Urinary bladder (tissue), 4 donors: Measurements from ENCODE around the gene HSPB8. TPM values are rescaled to one million over a fixed set of nuclear protein-coding genes. Genes with fewer than 3 reads are reported as not detected.

Source experiments
- DNase-seq: peaks from one replicate; pipeline ENCODE4 v3.0.0-alpha.2; 2015; ENCODE audit errors: extremely low spot score
- H3K27ac ChIP-seq: one replicate; pipeline ENCODE4 v1.5.1; 2013; ENCODE audit warnings: low read depth, mild to moderate bottlenecking, moderate library complexity
- H3K36me3 ChIP-seq: one replicate; pipeline ENCODE4 v1.6.1; 2013; ENCODE audit warnings: mild to moderate bottlenecking, moderate library complexity; ENCODE audit not compliant: insufficient read depth
- H3K4me1 ChIP-seq: one replicate; pipeline ENCODE4 v1.6.1; 2013; ENCODE audit warnings: mild to moderate bottlenecking, moderate library complexity; ENCODE audit not compliant: insufficient read depth
- H3K4me3 ChIP-seq: one replicate; pipeline ENCODE4 v1.5.1; 2013; ENCODE audit warnings: low read depth, low read length
- WGBS: extraction: QIAGEN DNeasy Blood & Tissue Kit; methylation state at CpG from one replicate; pipeline ENCODE4 v1.1.7; 2013; 5-methylcytosine and 5-hydroxymethylcytosine counted together
- polyA plus RNA-seq: library from polyadenylated mRNA; stranded (reverse); fragments of 200-250 nt; gene quantifications from one replicate; pipeline ENCODE4 v1.2.3, GENCODE V29; 2013
- total RNA-seq: library from RNA; depleted of rRNA; stranded (reverse); fragments of >200 nt; gene quantifications from one replicate; pipeline ENCODE4 v1.2.3, GENCODE V29; 2014
- donor health status: healthy with polysubstance abuse.
- donor health status: healthy.

Gene HSPB8
- total and polyA plus RNA-seq, 2 donors, result 47.8 to 601 TPM

DNA sequence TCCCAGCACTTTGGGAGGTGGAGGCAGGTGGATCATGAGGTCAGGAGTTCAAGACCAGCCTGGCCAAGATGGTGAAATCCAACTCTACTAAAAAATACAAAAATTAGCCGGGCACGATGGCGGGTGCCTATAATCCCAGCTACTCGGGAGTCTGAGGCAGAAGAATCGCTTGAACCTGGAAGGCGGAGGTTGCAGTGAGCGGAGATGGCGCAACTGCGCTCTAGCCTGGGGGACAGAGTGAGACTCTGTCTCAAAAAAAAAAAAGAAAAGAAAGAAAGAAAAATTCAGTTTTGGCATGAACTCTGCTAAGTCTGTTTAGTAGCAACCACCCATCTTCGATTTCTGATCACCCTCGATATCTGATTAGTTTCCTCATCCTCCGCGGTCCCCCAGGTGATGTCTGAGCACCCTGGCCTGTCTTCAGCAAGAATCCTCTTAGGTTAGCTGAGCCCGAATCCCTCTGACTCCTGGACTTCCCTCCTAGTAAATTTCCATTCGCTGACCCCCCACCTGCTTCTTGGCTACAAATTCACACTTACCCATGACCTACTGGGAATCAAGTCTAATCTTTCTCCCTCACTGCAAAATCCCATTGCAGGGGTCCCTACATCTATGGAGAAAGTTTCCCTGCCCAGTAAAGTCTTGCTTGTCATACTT lies 879 bp upstream of the HSPB8 start:
- H3K36me3 ChIP-seq, result no peaks in the 10 kb centered on the region
- H3K27ac ChIP-seq, result no peak overlapping the region
- 87% methylated on average over 15 of the region's 15 CpGs for WGBS
- peaks cover under 1% of the 10 kb centered on the region for H3K4me1 ChIP-seq
- no peak overlapping the region for H3K4me3 ChIP-seq
- DNase-seq, result no peak

DNA sequence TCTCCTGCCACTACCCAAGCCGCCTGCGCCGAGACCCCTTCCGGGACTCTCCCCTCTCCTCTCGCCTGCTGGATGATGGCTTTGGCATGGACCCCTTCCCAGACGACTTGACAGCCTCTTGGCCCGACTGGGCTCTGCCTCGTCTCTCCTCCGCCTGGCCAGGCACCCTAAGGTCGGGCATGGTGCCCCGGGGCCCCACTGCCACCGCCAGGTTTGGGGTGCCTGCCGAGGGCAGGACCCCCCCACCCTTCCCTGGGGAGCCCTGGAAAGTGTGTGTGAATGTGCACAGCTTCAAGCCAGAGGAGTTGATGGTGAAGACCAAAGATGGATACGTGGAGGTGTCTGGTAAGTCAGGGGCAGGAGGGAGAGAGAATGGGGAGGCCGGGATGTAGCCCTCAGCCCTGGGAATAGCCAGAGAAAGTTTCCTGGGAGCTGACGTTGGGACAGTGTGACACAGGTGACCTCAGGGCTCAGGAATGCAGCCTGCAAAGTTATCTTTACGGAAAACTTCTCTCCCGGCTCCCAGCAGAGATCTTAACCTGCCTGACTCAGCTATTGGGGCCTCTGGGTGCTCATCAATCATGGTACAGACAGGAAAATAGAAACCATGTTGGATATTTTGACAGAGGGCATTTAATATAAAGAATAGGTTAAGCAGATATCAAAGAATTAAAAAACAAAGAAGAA lies 747 bp downstream of the HSPB8 start:
- Histone ChIP-seq H3K4me1 (peaks cover 2% of the 10 kb centered on the region), H3K27ac (peak overlapping the region; percentile 69), H3K4me3 (peak overlapping the region; percentile 51), H3K36me3 (no peaks in the 10 kb centered on the region)
- 23% methylated on average over 18 of the region's 18 CpGs for WGBS
- no peak for DNase-seq

DNA sequence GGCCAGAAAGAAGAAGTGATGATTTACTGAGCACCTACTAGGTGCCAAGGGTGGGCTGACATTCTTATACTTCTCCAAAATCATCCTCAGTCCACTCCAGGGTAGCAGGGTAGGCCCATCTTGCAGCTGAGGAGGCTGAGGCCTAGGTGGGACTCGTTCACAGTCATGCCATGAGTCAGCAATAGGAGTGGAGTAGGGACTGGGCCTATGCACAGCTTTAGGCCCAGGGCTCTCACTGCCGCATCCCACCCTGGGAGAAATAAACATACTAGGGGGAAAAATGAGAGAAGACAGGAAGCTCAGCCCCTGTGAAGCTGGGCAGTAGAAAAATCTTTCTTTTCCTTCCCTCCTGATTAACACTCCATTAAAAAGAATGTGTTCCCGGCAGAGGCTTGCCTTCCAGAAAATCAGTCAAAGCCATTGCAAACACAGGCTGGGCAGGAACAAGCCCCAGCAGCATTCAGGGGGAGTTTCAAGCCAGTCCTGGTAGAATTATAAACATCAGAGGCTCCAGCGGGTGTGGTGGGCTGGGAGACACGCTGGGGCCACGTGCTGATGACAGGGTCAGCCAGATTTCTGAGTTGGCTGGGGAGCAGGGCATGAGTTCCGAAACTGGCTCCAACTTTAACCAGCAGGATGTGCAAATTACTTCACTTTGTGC lies 1.8 kb downstream of the HSPB8 start:
- H3K36me3 ChIP-seq, result no peaks in the 10 kb centered on the region
- peak overlapping the region; percentile 33 for H3K27ac ChIP-seq
- no peak for DNase-seq
- H3K4me1 ChIP-seq, result peaks cover 2% of the 10 kb centered on the region
- H3K4me3 ChIP-seq, result peak overlapping the region; percentile 51
- 16% methylated on average over 7 of the region's 7 CpGs for WGBS

DNA sequence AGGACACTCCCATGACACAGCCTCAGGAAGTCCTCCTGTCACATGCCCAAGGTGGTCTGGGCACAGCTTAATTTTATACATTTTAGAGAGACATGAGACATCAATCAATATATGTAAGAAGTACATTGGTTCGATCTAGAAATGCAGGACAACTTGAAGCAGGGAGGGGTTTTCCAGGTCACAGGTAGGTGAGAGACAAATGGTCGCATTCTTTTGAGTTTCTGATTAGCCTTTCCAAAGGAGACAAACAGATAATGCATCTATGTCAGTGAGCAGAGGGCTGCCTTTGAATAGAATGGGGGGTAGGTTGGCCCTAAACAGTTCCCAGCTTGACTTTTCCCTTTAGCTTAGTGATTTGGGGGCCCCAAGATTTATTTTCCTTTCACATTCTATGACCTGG lies 2.5 kb downstream of the HSPB8 start:
- 45% methylated on average over 2 of the region's 2 CpGs for WGBS
- no peak for DNase-seq
- H3K4me3 ChIP-seq, result peak overlapping the region; percentile 51
- H3K4me1 ChIP-seq, result peaks cover 2% of the 10 kb centered on the region
- H3K27ac ChIP-seq, result no peak overlapping the region
- H3K36me3 ChIP-seq, result no peaks in the 10 kb centered on the region

DNA sequence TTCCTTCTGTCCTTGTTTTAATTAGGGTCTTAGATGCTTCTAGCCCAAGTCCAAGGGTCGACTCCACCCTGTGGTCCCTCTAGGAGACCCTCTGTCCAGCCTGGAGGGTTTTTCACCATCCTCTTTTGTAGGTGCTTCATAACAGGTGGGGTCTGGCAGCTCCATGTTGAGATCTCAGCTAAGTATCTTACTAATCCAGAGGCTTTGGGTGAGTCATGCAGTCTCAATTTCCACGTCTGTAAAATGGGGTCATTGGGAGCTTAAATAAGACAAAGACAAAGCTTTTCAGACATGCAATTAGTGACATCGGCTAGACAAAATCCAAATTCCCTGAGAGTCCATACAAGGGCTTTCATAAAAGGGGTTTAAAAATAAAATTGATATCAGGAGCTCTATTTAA lies 3.2 kb downstream of the HSPB8 start:
- Histone ChIP-seq H3K4me3 (no peak overlapping the region), H3K27ac (no peak overlapping the region), H3K4me1 (peaks cover 2% of the 10 kb centered on the region), H3K36me3 (no peaks in the 10 kb centered on the region)
- DNase-seq, result no peak
- WGBS, result 42% methylated on average over 3 of the region's 3 CpGs

DNA sequence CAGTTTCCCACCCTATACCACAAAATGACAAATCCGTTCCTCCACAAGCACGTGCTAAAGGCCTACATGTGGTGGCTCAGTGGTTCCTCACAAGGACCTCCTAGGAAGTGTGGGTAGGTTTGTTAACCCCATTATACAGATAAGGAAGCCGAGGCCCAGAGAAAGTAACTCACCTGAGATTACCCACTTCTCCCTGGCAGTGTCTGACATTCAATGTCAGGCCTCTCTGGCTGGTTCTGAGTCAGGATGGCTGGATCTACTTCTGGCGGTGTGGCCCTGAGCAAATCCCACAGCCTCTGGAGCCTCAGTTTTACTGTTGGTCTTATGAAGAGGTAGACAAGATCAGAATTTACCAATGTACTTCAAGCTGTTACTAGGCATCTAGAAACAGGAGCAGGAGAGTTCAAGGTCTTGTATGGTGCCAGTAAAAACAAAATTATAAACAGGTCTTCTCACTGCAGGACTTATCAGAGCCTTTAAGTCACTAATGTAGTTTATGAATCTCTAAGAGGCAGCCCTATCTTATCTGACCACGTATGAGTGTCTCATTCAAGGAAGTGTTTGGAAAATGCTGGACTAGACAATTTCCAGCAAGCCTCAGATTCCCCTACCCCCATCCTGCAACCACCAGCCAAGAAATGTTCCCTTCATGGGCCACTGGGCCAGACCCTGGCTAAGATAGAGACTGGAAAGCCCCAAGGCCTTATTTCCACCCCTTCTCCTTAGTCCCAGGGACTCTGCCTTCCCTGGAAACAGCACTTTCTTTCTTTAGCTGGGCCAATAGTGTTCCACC lies 4.2 kb downstream of the HSPB8 start:
- DNase-seq, result no peak
- H3K4me3 ChIP-seq, result no peak overlapping the region
- no peak overlapping the region for H3K27ac ChIP-seq
- H3K36me3 ChIP-seq, result no peaks in the 10 kb centered on the region
- WGBS, result 50% methylated on average over 5 of the region's 5 CpGs
- peaks cover 2% of the 10 kb centered on the region for H3K4me1 ChIP-seq

DNA sequence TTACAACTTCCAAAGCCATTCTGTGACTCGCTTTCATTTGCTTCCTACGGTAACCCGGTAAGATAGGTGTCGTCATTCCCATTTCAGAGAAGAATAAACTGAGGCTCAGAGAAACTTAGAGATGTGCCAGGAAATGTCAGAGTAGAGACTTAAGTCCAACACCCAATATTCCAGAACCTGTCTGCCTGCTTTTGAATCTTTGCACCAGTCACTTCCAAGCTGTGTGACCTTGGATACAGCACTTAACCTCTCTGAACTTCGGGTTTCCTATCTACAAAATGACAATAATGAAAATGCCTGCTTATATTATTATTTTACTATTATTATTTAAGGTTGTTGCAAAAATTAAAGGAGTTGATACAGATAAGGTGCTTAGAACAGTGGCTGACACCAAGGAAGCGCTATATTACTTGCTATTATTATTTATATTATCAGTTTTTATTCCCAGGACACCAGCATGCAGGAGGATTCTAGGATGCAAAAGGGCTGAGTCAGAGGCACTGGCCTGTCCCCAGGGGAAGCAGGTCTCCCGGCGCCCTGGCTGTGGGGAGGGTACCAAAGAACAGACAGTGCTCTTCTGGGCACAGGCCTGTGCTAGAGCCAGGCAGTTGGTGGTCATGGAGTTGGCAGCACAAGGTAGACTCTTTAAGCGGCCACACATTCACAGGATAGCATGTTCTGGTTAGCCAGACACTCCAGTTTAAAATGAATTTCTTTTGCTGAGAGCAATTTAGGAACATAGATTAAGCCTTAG lies 5.4 kb downstream of the HSPB8 start:
- Histone ChIP-seq H3K4me3 (no peak overlapping the region), H3K27ac (no peak overlapping the region), H3K4me1 (peaks cover 2% of the 10 kb centered on the region), H3K36me3 (no peaks in the 10 kb centered on the region)
- WGBS, result 62% methylated on average over 9 of the region's 9 CpGs
- DNase-seq, result no peak

DNA sequence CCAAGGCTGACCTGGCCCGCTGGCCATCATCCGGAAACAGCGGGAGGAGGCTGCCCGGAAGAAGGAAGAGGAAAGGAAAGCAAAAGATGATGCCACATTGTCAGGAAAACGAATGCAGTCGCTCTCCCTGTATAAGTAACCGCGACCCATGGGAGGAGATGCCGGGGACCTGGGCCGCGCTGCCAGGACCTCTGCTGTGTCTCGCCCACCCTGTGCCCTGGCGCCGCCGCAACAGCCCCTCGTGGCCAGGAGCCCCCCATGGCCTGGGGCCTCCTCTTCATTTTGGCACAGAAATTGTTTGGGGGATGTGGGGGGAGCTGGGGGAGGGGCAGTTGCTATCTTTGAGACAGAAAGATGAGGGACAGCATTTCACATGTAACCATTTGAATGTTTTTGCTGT lies 16.5 kb downstream of the HSPB8 start:
- WGBS, result 94% methylated on average over 16 of the region's 16 CpGs
- Histone ChIP-seq H3K4me3 (no peak overlapping the region), H3K36me3 (no peaks in the 10 kb centered on the region), H3K4me1 (no peaks in the 10 kb centered on the region), H3K27ac (no peak overlapping the region)
- DNase-seq, result no peak

DNA sequence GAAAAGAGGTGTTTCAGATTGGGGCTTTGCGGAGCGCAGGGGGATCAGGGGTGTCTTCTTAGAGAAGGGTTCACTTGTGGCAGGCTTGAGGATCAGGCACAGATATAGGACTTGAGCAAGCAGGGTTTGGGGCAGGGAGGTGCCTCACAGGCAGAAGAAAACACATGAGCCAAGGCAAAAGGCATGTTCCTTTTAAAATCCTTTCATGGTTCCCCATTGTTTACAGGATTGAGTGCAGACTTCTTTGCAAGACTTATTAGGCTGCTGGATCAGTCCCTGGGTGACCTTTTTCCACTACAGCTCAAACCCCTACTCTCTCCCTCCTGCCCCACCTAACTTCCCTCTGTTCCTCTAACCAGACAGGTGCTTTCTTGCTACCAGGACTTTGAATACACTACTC lies 19.7 kb downstream of the HSPB8 start:
- Histone ChIP-seq H3K4me3 (no peak overlapping the region), H3K36me3 (no peaks in the 10 kb centered on the region), H3K4me1 (no peaks in the 10 kb centered on the region), H3K27ac (no peak overlapping the region)
- 72% methylated on average over 2 of the region's 2 CpGs for WGBS
- DNase-seq, result no peak

DNA sequence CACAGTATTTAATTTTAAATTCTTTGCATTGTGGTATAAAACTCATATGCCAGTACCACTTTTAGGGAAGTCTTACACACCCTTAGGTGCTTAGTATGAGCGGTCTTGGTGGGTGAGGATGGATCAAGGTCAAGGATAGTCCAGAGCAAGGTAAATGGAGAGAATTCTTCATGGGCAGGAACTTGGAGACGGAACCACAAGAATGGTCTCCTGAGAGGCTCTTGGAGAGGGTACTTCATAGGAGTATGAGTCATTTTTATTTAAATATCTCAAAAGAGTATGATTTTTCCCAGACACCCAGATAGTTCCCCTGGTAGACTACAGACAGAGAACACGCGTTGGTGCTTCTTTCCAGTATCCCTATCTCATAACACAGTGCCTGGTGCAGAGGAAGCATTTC lies 21.9 kb downstream of the HSPB8 start:
- Histone ChIP-seq H3K27ac (no peak overlapping the region), H3K36me3 (no peaks in the 10 kb centered on the region), H3K4me1 (no peaks in the 10 kb centered on the region), H3K4me3 (no peak overlapping the region)
- 82% methylated on average over 4 of the region's 4 CpGs for WGBS
- no peak for DNase-seq

DNA sequence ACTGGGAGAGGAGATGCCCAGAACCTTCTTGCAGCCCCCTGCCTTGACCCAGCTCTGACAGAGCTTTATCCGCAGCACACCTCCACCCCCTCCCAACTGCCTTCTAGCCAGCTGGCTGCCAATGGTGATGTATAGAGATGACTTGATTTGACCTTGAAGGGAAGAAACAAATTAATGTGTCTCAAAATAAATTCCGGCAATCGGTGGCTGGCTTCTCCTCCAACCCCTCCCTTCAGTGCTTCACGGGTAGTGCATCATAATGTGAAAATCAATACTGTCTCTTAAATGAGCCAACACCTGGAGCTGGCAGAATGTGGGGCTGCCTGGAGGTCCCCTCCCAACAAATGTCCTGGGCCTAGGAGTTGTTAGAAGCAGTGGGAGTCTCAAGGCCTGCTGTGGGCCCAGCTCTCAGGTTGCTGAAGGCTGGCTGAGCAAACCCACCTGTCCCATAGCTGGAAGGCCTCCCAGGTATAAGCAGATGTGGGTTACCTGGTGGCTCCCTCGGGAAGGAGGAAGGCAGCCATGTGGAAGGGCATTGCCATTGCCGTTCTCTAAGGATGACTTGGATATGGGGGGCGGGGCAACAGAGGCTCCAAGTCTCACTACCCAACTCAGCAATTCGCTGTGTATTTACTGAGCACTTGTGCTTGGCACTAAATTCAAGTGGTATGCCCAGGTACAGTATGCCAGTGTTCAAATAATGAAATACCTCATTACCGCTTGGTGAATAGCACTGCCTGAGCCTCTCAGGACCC lies 23.2 kb downstream of the HSPB8 start:
- H3K4me3 ChIP-seq, result no peak overlapping the region
- DNase-seq, result no peak
- H3K4me1 ChIP-seq, result no peaks in the 10 kb centered on the region
- H3K27ac ChIP-seq, result no peak overlapping the region
- 84% methylated on average over 9 of the region's 9 CpGs for WGBS
- no peaks in the 10 kb centered on the region for H3K36me3 ChIP-seq

DNA sequence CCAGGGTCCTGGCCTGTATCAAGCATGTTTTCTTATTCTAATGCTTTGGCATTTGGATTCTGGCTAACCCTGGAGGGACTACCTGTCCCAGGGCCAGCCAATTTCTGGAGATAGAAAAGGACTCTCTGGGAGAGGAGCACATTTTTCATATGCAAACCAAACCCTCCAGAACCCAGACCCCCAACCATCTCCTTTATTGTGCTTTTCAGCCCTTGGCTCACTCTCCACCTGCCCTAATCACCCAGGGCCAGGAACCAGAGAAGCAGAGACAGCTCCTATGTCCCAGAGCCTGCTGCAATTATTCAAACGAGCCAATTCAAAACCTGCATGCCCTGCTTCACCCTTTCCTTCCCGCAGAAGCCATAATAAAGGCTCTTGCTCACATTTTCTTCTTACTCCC lies 23.8 kb downstream of the HSPB8 start:
- 36% methylated on average over 2 of the region's 2 CpGs for WGBS
- no peak overlapping the region for H3K4me3 ChIP-seq
- no peak overlapping the region for H3K27ac ChIP-seq
- no peaks in the 10 kb centered on the region for H3K36me3 ChIP-seq
- H3K4me1 ChIP-seq, result no peaks in the 10 kb centered on the region
- DNase-seq, result no peak
